ENCODE measurements around the gene ABI1.

- TF ChIP-seq CTCF (conservative IDR thresholded peaks at IDR 0.05; ENCODE audit: low read depth, low read length) (no peak), POLR2A (IDR thresholded peaks at IDR 0.05; ENCODE audit: low read depth, low read length) (no peak), FOS (IDR thresholded peaks at IDR 0.05; ENCODE audit: low read depth, low read length) (no peak), ELK1 (IDR thresholded peaks at IDR 0.05; ENCODE audit: borderline replicate concordance, low read depth, low read length) (no peak), USF2 (IDR thresholded peaks at IDR 0.05; ENCODE audit: low read depth, low read length) (no peak)
Measured at GRCh38 chr10:26800468-26800867, 60.3 kb downstream of the ABI1 start.
